ENCODE measurements around the gene ZNHIT6.
"Not testable (repeated sequence)": the region's sequence is repeated elsewhere in the genome, so short reads cannot be mapped to it uniquely, and the experiment has no call there.

ZNHIT6 gene, protein sequence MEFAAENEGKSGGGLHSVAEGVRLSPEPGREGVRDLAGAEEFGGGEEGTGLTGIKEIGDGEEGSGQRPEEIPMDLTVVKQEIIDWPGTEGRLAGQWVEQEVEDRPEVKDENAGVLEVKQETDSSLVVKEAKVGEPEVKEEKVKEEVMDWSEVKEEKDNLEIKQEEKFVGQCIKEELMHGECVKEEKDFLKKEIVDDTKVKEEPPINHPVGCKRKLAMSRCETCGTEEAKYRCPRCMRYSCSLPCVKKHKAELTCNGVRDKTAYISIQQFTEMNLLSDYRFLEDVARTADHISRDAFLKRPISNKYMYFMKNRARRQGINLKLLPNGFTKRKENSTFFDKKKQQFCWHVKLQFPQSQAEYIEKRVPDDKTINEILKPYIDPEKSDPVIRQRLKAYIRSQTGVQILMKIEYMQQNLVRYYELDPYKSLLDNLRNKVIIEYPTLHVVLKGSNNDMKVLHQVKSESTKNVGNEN

DNA sequence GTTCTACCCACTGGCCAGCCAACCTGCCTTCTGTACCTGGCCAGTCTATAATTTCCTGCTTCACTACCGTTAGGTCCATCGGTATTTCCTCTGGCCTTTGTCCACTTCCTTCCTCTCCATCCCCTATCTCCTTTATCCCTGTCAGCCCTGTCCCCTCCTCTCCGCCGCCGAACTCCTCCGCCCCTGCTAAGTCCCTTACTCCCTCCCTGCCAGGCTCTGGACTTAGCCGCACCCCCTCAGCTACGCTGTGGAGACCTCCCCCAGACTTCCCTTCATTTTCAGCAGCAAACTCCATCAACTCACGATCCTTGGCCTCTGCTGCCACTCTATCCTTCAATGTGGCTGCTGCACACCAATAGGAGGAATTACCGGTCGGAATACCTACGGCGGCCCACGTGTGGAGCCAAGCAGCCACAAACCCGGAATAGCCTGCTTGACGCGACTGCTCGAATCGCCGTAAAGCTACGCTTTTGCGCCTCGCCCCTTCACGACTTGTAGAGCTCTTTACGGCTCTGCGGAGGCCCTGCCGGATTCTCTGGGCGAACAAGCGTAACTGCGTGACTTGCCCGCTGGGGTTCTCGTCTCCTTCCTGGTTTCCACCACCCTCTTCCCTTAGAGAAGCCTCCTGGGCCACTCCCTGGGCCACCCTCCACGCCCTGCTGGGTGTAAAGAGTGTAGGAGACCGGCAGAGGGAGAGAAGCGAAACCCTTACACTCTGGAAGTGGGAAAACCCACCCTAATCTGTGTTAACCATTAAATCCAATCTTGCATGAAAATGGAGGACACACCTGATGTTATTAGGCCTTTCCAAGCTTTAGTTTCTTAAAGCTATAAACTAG, at the start of gene ZNHIT6:
Gene ZNHIT6 (minus strand): TSS at position 444 of the 839 bp plus-strand sequence. CDS start 149 bp downstream, at position 295.
- Mint-ChIP-seq H3K4me1 (ENCODE audit: low read depth) (peaks cover 16% of the 10 kb centered on the region), H3K36me3 (ENCODE audit: low read depth) (peaks cover 25% of the 10 kb centered on the region)
- peak; percentile 83 for DNase-seq (ENCODE audit: low spot score)

DNA sequence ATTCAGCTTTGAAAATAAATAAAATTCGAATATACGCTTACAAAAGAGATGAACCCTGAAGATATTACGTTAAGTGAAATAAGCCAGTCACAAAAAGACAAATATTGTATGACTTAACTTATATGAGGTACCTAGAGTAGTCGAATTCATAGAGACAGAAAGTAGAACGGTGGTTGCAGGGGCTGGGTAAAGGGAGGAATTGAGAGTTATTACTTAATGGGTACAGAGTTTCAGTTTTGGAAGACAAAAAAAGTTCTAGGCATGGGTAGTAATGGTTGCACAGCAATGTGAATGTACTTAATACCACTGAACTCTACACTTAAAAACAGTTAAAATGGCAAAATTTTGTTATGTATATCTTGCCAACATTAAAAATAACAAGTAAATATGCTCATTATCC, 48.6 kb upstream of the ZNHIT6 start:
- Mint-ChIP-seq H3K4me1 (ENCODE audit: low read depth) (no peaks in the 10 kb centered on the region), H3K36me3 (ENCODE audit: low read depth) (no peaks in the 10 kb centered on the region), H3K9me3 (no peaks in the 10 kb centered on the region), H3K4me3 (no peak overlapping the region), H3K27ac (no peak overlapping the region), H3K27me3 (ENCODE audit: low read depth) (no peaks in the 10 kb centered on the region)
- no peak for DNase-seq (ENCODE audit: low spot score)

More for the DNA sequence above, at the start of gene ZNHIT6:
- H3K27ac Mint-ChIP-seq = no peak within 1 kb of the TSS
- no peak within 1 kb of the TSS for H3K4me3 Mint-ChIP-seq
- no peaks in the 10 kb centered on the region for H3K9me3 Mint-ChIP-seq
- H3K27me3 Mint-ChIP-seq (ENCODE audit: low read depth) = no peaks in the 10 kb centered on the region

DNA sequence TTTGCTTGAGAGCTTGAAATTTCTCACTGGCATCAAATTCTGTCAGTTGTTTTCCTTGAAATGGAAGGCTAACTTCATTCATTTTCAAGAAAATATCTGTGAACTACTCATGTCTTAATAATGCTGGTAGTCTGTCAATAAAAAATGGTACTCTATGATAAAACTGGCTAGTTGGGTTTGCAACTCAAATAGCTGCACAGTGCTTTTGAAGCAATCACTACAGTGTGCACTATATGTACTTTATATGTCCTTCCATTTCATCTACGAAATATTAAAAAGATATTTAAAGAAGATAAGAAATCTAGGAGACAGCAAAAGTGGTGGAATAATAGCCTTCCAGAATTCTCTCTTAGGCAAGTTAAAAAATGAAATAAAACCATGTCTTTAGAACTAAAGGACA, 39.9 kb upstream of the ZNHIT6 start:
- H3K4me1 Mint-ChIP-seq (ENCODE audit: low read depth) = no peaks in the 10 kb centered on the region
- H3K36me3 Mint-ChIP-seq (ENCODE audit: low read depth) = no peaks in the 10 kb centered on the region
- no peak for DNase-seq (ENCODE audit: low spot score)
- H3K4me3 Mint-ChIP-seq = no peak overlapping the region
- H3K9me3 Mint-ChIP-seq = no peaks in the 10 kb centered on the region
- no peak overlapping the region for H3K27ac Mint-ChIP-seq
- no peaks in the 10 kb centered on the region for H3K27me3 Mint-ChIP-seq (ENCODE audit: low read depth)

DNA sequence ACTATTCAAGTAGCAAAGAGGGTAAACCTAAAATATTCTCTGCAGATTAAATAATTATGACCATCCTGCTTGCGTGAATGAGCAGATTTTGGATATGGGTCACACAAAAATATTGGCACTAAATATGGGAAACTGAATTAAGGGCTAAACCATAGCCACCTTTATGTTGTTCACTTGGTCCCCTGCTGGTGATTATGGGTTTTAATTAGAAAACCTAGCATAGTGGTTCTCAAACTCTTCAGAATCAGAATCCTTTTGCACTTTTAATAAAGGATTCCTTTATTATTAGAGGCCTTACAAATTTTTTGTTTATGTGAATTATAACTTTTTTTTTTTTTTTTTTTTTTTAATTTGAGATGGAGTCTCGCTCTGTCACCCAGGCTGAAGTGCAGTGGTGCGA, 38.5 kb upstream of the ZNHIT6 start:
- no peaks in the 10 kb centered on the region for H3K36me3 Mint-ChIP-seq (ENCODE audit: low read depth)
- H3K9me3 Mint-ChIP-seq = no peaks in the 10 kb centered on the region
- no peak overlapping the region for H3K4me3 Mint-ChIP-seq
- H3K4me1 Mint-ChIP-seq (ENCODE audit: low read depth) = no peaks in the 10 kb centered on the region
- no peak overlapping the region for H3K27ac Mint-ChIP-seq
- no peak for DNase-seq (ENCODE audit: low spot score)
- H3K27me3 Mint-ChIP-seq (ENCODE audit: low read depth) = no peaks in the 10 kb centered on the region

DNA sequence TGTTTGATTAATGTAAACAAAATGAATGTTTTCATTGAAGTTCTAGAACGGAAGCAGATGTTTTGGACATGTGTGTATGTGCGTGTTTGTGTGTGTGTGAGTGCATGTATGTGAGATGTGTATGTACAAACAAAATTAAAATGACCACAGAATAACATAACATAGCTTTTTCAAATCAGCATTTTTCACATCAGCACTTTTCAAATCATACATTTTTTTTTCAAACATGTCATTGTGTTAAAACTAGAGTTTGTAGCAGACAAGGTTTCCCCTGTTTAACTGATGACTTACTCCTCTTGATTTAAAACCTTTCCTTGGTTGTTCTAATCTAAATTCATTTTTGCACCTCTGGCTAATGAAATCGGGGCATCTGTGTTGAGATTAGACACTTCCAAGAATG, 35.6 kb upstream of the ZNHIT6 start:
- Mint-ChIP-seq H3K4me1 (ENCODE audit: low read depth) (no peaks in the 10 kb centered on the region), H3K36me3 (ENCODE audit: low read depth) (no peaks in the 10 kb centered on the region), H3K4me3 (no peak overlapping the region), H3K27me3 (ENCODE audit: low read depth) (no peaks in the 10 kb centered on the region), H3K9me3 (no peaks in the 10 kb centered on the region), H3K27ac (no peak overlapping the region)
- DNase-seq (ENCODE audit: low spot score) = no peak

DNA sequence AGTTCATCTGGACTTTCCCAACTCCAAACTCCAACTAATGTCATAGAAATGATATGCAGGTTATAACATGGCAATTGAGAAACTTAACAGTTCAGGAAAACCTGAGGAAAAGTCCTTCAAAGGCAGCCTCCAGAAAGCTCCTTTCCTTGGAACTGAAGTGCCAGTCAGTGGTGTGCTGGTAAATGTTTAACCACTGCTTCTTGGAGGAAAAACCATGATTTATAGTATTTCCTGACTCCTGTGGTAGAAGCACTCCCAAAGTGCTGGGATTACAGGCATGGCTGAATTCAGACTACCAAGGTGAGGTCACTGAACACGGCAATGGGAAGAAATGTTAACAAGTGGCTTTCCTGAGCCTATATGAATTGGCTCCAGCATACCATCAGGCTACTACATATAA, 26.7 kb upstream of the ZNHIT6 start:
- no peaks in the 10 kb centered on the region for H3K9me3 Mint-ChIP-seq
- no peaks in the 10 kb centered on the region for H3K36me3 Mint-ChIP-seq (ENCODE audit: low read depth)
- H3K27me3 Mint-ChIP-seq (ENCODE audit: low read depth) = peaks cover 2% of the 10 kb centered on the region
- H3K27ac Mint-ChIP-seq = no peak overlapping the region
- no peak overlapping the region for H3K4me3 Mint-ChIP-seq
- no peaks in the 10 kb centered on the region for H3K4me1 Mint-ChIP-seq (ENCODE audit: low read depth)
- no peak for DNase-seq (ENCODE audit: low spot score)

DNA sequence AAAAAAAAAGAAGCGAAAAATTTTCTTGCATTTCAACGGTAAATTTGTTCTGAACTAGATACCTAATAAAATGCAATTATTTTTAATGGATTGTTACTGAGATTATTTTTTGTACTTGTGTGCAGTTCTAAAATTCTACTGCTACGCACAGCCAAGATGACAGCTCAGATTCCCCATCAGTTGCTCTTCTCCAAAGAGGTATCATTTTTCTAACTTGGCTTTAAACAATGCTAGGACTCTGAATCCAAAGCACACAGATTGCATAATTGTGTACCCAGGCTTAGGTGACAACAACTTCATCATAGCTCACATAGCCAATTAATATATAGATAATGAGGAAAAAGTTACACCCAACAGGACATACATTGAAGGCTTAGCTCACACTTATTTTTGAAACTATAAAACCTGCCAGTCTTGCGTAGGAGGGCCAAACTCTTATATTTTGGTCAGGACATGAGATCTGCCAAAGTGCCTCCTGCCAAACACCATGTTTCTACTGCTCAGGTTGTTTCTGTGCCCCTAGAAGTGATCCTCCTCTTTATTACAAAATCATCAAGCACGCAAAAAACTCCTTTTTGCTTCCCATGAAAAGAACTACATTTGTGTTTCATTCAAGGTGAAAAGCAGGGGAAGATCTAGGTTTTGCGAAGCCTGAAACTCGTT, 10.6 kb upstream of the ZNHIT6 start:
- Mint-ChIP-seq H3K27me3 (ENCODE audit: low read depth) (peaks cover 6% of the 10 kb centered on the region), H3K9me3 (peaks cover 19% of the 10 kb centered on the region), H3K36me3 (ENCODE audit: low read depth) (no peaks in the 10 kb centered on the region), H3K27ac (no peak overlapping the region), H3K4me3 (no peak overlapping the region), H3K4me1 (ENCODE audit: low read depth) (peaks cover 7% of the 10 kb centered on the region)
- no peak for DNase-seq (ENCODE audit: low spot score)

DNA sequence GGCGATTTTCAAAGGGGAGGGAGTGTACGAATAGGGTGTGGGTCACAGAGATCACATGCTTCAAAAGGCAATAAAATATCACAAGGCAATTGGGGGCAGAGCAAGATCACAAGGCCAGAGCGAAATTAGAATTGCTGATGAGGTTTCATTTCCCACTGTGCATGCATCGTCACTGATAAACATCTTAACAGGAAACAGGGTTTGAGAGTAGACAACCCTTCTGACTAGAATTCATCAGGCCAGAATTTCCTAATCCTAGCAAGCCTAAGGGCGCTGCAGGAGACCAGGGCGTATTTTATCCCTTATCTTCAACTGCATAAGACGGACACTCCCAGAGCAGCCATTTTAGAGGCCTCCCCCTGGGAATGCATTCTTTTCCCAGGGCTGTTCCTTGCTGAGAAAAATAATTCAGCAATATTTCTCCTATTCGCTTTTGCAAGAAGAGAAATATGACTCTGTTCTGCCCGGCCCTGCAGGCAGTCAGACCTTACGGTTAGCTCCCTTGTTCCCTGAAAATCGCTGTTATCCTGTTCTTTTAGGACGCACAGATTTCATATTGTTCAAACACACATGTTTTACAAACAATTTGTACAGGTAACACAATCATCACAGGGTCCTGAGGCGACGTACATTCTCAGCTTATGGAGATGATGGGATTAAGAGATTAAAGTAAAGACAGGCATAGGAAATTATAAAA, 6.3 kb upstream of the ZNHIT6 start:
- H3K4me1 Mint-ChIP-seq (ENCODE audit: low read depth); DNase-seq (ENCODE audit: low spot score); H3K27ac Mint-ChIP-seq; H3K27me3 Mint-ChIP-seq (ENCODE audit: low read depth); H3K36me3 Mint-ChIP-seq (ENCODE audit: low read depth); H3K4me3 Mint-ChIP-seq: not testable (repeated sequence)
- peaks cover 17% of the 10 kb centered on the region for H3K9me3 Mint-ChIP-seq

DNA sequence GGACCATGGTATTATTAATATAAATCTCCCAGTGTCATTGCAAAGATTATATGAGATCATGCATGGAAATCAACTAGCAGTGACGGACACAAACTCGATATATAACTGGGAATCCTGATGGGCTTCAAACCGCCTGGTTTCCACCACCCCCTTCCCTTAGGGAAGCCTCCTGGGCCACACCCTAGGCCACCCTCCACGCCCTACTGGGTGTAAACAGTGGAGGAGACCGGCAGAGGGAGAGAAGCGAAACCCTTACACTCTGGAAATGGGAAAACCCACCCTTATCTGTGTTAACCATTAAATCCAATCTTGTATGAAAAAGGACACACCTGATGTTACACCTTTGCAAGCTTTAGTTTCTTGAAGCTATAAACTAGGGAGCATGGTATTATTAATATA, 595 bp upstream of the ZNHIT6 start:
- peaks cover 4% of the 10 kb centered on the region for H3K9me3 Mint-ChIP-seq
- H3K27ac Mint-ChIP-seq = no peak overlapping the region
- peaks cover 10% of the 10 kb centered on the region for H3K4me1 Mint-ChIP-seq (ENCODE audit: low read depth)
- no peaks in the 10 kb centered on the region for H3K27me3 Mint-ChIP-seq (ENCODE audit: low read depth)
- no peak overlapping the region for H3K4me3 Mint-ChIP-seq
- peaks cover 19% of the 10 kb centered on the region for H3K36me3 Mint-ChIP-seq (ENCODE audit: low read depth)
- no peak for DNase-seq (ENCODE audit: low spot score)

DNA sequence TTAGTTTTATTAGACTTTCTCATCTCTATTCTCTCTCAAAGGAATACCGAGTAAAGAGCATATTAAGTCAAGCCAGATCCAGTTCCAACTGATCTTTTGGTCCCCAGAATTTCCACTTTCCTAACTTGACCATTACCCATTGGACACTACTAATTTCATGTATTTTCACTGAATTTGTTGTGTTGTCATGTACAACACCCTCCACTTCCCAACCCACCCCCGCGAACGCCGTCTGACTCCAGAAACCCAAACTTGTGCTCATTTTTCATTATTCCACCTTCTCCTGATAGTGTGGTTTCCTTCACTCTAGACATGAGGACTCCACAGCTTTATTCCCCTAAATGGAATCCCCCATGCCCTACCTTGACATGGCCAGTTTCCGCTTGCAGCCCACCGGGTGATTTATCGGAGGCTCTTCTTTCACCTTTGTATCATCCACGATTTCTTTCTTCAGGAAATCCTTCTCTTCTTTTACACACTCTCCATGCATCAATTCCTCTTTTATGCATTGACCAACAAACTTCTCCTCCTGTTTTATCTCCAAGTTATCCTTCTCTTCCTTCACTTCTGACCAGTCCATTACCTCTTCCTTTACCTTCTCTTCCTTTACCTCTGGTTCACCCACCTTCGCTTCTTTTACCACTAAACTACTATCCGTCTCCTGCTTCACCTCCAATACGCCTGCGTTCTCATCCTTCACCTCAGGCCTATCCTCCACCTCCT, 805 bp downstream of the ZNHIT6 start:
- H3K36me3 Mint-ChIP-seq (ENCODE audit: low read depth) = peaks cover 29% of the 10 kb centered on the region
- no peak overlapping the region for H3K27ac Mint-ChIP-seq
- H3K4me3 Mint-ChIP-seq = no peak overlapping the region
- H3K4me1 Mint-ChIP-seq (ENCODE audit: low read depth) = peaks cover 21% of the 10 kb centered on the region
- DNase-seq (ENCODE audit: low spot score) = no peak
- H3K9me3 Mint-ChIP-seq = no peaks in the 10 kb centered on the region
- no peaks in the 10 kb centered on the region for H3K27me3 Mint-ChIP-seq (ENCODE audit: low read depth)

DNA sequence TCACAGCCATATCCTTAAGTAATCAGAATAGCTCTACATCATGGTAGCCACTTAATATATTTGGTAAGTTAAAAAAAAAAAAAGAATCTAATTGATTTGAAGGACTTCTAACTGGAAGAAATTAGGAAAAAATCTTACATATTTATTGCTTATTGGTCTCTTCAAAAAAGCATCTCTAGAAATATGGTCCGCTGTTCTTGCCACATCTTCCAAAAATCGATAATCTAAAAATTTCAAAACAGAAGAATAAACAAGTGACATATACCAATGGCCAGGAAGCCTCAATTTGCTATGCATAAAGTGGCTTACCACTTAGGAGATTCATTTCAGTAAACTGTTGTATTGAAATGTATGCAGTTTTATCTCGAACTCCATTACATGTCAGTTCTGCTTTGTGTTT, 2.3 kb downstream of the ZNHIT6 start:
- H3K27ac Mint-ChIP-seq = no peak overlapping the region
- H3K27me3 Mint-ChIP-seq (ENCODE audit: low read depth) = no peaks in the 10 kb centered on the region
- peaks cover 40% of the 10 kb centered on the region for H3K36me3 Mint-ChIP-seq (ENCODE audit: low read depth)
- H3K4me1 Mint-ChIP-seq (ENCODE audit: low read depth) = peaks cover 22% of the 10 kb centered on the region
- no peaks in the 10 kb centered on the region for H3K9me3 Mint-ChIP-seq
- DNase-seq (ENCODE audit: low spot score) = no peak
- H3K4me3 Mint-ChIP-seq = peak overlapping the region; percentile 47

DNA sequence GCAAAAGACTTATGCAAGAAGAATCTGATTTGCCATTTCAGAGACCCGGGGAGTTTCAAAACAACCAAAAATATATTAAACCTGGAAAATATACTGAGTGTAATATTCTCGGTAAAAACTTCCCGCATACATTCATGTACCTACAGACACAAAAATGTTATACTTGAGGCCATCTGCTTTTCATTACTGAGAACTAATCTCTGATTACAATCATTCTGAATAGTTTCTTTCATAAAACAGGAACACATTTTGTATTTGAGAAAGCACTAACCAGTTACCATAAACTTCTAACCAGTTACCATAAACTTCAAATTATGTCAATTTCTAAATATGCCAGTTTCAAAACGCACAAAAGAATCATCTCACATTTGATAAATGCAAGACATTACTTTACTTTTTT, 7.8 kb downstream of the ZNHIT6 start:
- Mint-ChIP-seq H3K9me3 (no peaks in the 10 kb centered on the region), H3K4me3 (no peak overlapping the region), H3K27me3 (ENCODE audit: low read depth) (no peaks in the 10 kb centered on the region), H3K4me1 (ENCODE audit: low read depth) (peaks cover 20% of the 10 kb centered on the region), H3K27ac (no peak overlapping the region), H3K36me3 (ENCODE audit: low read depth) (peaks cover 55% of the 10 kb centered on the region)
- no peak for DNase-seq (ENCODE audit: low spot score)

DNA sequence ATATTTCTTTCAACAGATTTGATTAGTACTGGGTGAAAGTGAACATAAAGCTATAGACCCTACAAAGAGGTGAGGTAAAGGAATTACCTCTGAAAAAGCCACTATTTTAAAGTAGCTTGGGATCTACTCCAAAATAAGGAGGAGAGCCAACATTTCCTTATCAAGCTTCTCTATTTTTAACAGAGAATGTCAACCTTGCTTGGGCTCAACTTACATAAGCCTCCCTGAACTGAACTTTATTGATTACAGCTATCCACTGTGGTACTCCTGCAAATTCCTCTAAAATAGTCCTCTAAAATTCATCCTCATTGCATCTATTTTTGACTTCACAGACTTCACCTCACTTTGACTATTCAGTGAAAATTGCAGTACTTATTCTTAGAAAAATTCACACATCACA, 10.3 kb downstream of the ZNHIT6 start:
- H3K36me3 Mint-ChIP-seq (ENCODE audit: low read depth) = peaks cover 41% of the 10 kb centered on the region

More for the DNA sequence above, 10.3 kb downstream of the ZNHIT6 start:
- Mint-ChIP-seq H3K9me3 (no peaks in the 10 kb centered on the region), H3K27me3 (ENCODE audit: low read depth) (no peaks in the 10 kb centered on the region), H3K4me1 (ENCODE audit: low read depth) (peaks cover 12% of the 10 kb centered on the region), H3K27ac (no peak overlapping the region), H3K4me3 (no peak overlapping the region)
- DNase-seq (ENCODE audit: low spot score) = no peak

All from T-helper 2 cell treated with Interferon-gamma antibody and Interleukin-4, amounts not matched to agents 5 μg/mL and 100 μg/mL, for 36 hours (primary cell).